Measurements from ENCODE around the gene ECSCR.

DNA sequence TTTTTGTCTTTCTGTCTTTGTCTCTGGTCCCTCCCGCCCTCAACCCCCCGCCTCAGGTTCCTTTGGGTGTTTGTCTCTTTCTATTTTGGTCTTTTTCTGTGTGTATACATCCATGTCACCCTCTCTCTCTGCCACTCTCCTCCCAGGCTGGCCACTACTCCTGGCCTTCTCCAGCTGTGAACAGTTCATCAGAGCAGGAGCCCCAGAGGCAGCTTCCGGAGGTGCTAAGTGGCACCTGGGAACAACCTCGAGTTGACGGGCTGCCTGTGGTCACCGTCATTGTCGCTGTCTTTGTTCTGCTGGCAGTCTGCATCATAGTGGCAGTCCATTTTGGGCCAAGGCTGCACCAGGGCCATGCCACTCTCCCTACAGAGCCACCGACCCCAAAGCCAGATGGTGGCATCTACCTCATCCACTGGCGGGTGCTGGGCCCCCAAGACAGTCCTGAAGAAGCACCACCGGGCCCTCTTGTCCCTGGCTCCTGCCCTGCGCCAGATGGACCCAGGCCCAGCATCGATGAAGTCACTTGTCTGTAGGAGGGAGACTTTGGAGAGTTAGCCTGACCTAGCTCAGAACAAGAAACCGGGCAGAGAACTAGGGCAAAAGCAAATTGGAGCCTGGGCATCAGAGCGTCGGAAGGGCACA is 10.0 kb upstream of the ECSCR start:
- no peak for TF ChIP-seq RFX5 (IDR thresholded peaks at IDR 0.05; ENCODE audit: borderline replicate concordance, low read depth, low read length)
- TF ChIP-seq ZNF274 (IDR thresholded peaks at IDR 0.05; ENCODE audit: borderline replicate concordance, extremely low read depth, low read length) = no peak
- no peak for TF ChIP-seq GABPA (IDR thresholded peaks at IDR 0.05; ENCODE audit: borderline replicate concordance, insufficient read depth, low read length)
- TF ChIP-seq POLR2A (IDR thresholded peaks at IDR 0.05; ENCODE audit: control extremely low read depth in 1 of 2, low read depth in 2 of 2, low read length in 2 of 2) = no peak
